SKM-1 (cell line): ENCODE measurements around the gene RPTOR.
"Not testable (repeated sequence)": the region's sequence is repeated elsewhere in the genome, so short reads cannot be mapped to it uniquely, and the experiment has no call there.

Experiments used
- DNase-seq: peaks from one replicate; lab custom pipeline; 2025; ENCODE audit not compliant: unreplicated experiment; lab: John Stamatoyannopoulos, UW

Gene RPTOR

GRCh38 chr17:80683625-80684104, 139.0 kb downstream of the RPTOR start:
- no peak for DNase-seq

DNA sequence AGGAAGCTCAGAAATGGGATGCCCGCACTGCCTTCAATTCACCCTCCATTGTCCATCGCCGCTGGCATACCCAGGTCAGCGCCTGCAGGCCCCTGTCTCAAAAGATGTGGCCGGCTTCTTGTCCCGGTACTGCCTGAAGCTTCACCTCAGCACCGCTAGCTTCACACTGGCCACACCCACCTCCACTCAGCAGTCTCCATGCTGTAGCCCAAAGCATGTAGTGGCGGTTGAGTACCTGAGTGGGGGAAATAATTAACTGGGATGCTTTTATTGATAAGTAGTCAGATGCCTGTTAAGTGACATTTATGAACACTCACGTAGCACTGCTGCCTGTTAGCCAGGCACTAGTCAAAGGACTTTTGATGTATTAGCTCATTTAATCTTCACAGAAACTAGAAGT, 143.2 kb downstream of the RPTOR start:
- DNase-seq = no peak

DNA sequence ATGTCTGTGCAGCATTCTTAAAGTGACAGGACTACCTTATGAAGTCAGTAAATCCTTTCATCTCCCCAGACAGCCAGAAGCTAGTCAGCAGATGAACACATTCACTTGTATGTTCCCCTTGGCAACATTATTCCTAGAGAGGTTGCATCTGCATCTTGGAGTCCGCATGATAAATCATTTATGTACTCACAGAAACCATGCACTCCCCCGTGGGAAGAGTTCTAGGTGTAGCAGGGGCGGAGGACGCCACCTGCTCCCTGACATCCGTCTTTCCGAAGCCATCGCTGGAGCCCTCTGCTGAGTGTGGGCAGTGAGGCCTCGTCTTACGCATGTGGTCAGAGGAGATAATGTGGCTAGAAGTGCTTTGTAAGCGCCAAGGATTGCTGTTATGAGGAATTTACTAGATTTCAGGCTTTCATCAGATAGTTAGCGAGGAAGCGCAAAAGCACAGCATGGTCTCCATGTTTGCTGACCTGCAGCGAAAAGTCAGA, 144.5 kb downstream of the RPTOR start:
- no peak for DNase-seq

DNA sequence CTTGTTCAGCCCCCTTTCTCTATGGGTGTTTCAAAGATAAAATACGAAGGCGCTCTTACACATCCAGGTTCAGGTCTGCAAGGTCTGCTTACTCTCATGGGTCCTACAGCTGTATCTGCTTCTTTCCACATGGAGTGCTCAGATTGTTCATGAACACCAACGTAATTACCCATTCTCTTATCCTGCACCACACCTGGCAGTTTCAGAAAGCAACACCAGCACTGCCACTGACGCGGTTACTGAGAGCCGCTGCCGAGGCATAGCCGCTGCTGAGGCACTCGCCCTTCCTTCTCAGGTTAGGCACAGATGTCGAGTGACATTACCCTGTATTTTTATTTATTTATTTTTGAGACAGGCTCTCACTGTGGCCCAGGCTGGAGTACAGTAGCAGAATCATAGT, 147.1 kb downstream of the RPTOR start:
- no peak for DNase-seq

GRCh38 chr17:80692931-80693467, 148.4 kb downstream of the RPTOR start:
- no peak for DNase-seq

- DNase-seq = no peak
Measured at GRCh38 chr17:80693511-80693910, 148.9 kb downstream of the RPTOR start.

DNA sequence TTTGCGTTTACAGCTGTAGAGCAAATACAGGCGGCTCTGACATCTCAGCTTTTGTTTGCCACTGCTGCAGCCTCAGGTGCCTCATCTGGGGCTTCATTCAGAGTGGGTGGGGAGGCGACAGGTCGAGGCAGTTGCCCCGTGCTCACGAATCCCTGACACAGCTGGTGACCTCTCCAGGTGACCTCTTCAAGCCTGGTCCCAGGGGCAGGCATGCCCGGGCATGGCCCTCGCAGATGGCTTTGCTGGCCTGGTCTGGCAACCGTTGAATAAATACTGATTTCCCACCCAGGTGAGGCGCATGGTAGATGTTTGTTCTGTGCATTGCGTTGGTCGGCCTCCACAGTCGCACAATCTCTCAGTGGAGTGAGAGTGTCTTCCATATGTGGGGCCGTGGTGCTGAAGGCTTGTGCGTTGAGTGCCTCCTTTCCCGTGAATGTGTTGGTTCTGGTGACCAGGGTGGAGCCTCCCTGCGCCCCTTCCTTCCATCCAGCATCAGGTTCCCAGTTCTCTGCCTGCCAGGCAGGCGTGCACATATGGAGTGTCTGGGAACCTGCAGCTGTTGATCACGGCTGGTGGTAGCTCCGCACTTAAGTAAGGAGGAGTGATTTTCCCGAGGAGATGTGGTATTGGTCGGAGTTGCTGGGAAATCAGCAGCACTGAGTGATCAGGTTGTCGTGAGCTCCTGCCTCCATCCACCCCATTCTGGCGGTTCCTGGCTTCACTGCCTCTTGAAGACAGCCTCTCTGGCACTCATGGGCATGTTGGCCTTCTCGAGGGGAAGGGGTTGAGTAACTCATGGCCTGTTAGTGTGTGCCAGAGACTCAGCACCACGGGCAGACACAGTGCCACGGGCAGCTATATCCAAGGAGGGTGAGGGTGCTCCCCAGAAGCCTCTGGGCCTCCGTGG, 149.7 kb downstream of the RPTOR start:
- DNase-seq = no peak

DNA sequence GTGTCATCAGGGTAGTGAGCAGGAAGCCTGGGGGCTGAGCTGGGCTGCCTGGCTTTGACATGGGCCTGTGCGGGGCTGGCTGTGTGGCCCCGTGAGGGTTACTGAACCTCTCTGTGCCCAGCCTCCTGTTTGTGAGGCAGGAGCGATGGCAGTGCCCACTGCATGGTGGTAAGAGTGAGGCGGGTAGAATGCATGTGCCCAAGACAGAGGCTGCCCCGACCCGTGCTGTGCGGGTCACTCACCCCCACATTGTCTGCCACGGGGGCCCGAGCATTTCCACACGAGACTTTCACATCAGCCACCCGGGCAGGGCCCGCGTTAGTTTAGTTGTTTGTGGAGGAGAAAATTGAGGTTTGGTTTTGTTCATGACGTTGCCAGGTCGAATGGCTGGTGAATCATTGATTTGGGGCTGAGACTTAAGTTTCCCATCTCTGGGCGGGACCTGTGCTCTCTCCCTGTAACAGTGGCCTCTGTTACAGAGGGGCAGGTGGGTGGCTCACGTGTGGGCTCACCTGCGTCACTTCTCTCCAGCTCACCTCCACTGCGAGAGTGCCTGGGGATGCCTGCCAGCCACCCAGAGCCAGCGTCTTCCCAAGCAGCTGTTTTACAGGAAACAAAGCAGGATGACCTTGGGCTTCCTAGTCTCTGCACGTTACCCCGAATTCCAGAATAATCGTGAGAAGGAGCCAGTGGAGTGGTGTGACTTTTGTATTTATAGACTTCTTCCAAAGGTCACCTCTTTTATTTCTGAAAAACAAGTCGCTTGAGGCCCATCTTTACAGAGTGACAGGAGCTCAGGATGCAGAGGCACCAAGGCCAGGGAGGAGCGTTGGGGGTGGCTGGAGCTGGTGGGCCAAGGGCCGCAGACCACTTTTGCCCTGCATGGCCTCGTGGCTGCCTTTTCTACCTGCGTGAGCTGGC, 150.6 kb downstream of the RPTOR start:
- DNase-seq = no peak

DNA sequence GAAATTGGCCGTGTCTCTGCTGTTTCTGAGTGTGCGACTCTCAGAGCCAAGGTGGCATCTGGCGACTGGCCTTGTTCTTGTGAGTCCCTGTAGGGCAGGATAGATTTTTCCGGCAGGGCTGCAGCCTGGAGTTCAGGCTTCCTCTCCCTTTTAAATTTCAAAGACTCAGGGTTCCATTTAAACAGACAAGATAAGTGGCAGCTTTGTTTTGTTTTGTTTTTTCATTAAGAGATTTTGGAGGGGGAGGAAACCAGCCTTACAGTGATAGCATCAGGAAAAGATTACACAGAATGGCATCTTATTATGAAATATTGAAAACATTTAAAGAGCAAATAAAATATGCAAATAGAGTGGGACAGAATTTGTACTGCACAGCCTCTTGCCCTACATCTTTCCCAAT, 151.3 kb downstream of the RPTOR start:
- no peak for DNase-seq

DNA sequence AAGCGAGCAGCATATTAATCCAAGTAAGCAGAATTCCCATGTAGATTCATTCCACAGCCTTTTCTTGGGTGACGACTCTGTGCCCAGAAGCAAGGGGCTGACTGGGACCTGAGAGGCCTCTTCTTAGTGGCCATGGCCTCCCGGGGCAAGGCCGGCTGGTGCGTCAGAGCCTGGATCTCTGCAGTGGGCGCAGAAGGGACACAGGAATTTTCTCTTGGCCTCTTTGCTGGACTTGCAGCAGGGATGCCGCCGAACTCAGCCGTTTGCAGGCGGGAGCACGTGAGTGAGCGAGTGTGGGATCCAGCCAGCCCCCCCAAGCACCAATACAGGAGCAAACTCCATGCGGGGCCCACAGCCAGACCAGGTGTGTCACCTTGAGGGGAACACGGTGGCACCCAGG, 151.8 kb downstream of the RPTOR start:
- no peak for DNase-seq

DNA sequence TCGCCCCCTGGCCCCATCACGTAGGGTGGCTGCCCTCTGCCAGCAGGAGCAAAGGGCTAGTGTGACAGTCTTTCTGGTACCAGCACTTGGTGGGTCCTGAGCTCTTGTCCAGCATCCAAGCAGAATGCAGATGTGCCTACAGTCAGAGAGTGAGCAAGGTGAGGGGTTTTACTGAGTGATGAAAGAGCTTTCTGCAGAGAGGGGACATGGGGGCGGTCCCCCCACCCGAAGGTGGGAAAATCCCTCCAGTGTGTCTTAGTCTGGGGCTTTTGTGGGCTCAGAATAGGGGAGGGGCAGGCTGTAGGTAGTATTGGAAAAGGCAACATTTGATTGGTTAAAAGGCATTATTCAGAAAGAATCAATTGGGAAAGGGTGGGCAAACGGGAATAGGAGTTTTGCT, 152.3 kb downstream of the RPTOR start:
- no peak for DNase-seq

GRCh38 chr17:80698297-80698696, 153.7 kb downstream of the RPTOR start:
- DNase-seq = no peak

DNA sequence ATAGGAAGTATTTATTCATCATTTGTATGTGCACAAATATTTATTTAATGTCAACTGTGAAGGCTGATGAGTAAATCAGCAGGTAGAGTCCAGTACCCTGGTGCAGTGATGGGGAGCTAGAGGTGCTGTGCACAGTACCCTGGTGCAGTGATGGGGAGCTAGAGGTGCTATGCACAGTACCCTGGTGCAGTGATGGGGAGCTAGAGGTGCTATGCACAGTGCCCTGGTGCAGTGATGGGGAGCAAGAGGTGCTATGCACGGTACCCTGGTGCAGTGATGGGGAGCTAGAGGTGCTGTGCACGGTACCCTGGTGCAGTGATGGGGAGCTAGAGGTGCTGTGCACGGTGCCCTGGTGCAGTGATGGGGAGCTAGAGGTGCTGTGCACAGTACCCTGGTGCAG, 154.6 kb downstream of the RPTOR start:
- DNase-seq = not testable (repeated sequence)

GRCh38 chr17:80701730-80702129, 157.1 kb downstream of the RPTOR start:
- DNase-seq = no peak

DNA sequence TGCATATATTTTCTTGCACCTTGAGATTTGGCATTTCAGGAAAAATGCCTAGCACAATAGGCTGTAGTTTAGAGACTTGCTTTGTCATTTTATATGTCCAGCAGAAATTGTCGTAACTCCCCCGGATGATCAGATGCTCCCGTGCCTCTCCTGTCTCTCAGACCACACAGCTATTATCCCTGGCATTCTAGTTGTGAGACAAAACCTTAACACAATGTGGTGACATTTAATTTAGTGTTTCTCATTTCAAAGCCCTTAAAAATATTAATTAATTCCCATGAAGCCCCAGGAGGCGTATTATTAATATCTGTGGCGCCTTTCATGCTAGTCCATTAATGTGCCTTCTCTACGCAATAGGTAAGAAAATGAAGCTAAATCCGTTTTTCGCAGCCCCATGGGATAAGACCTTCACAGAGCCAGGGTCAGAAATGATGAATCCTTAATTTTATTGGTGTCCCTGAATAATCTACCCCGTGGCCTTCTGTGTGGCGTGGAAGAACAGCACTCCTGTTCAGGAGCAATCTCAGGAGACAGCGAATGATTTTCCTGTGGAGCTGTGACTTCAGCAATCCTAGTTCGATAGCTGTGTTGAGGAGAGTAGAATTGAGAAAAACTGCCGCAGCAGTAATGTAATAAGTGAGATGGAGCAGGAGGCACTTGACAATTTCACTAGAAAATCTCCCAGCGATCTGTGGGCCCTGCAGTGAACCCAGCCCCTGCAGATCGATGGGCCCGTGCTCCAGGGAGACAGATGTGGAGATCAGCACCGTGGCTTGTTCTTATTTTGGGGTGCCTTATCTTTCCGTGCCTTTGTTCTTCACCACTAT, 157.9 kb downstream of the RPTOR start:
- no peak for DNase-seq

- DNase-seq = no peak
Measured at GRCh38 chr17:80703142-80703478, 158.5 kb downstream of the RPTOR start.

GRCh38 chr17:80704381-80704819, 159.8 kb downstream of the RPTOR start:
- DNase-seq = no peak

- no peak for DNase-seq
Measured at GRCh38 chr17:80704894-80705293, 160.3 kb downstream of the RPTOR start.

GRCh38 chr17:80705988-80706387, 161.3 kb downstream of the RPTOR start:
- no peak for DNase-seq

DNA sequence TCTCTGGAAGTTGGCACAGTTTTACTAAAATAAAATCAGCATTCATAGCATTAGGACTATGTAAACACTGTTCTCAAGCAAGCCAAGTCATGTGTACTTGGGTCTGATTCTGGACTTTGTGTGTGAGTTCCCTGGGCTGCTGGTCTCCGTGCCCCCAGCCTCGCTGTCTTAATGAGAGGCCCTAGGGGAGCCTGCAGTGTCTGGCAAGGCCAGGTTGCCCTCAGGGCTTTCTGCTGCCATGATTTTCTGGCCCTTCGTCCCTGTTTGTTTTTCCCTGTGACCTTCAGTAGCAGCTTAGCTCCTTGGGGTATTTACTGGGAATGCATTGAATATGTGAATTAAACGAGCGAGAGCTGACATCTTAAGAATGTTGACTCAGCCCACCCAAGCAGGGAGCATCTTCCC, 161.8 kb downstream of the RPTOR start:
- no peak for DNase-seq

DNA sequence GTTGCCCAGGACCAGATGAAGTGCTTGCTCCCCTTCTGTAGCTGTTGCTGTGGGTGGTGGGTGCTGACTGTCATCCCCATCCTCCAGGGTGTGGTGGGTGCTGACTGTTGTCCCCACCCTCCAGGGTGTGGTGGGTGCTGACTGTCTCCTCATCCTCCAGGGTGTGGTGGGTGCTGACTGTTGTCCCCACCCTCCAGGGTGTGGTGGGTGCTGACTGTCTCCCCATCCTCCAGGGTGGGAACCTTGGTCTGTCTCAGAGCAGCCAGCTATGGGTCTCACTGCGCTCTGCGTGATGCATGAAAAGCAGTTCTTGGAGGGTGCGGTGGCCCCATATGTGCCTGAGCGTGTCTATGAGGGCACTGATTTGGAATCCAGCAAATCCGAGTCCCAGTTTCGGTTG, 163.8 kb downstream of the RPTOR start:
- no peak for DNase-seq
